Skeletal muscle satellite cell (primary cell): ENCODE results near the gene AP2B1.
"Not testable (repeated sequence)": the region's sequence is repeated elsewhere in the genome, so short reads cannot be mapped to it uniquely, and the experiment has no call there.

Experiments
- H3K27me3 ChIP-seq: 2 replicates; pipeline ENCODE4 v1.7.0; 2013; ENCODE audit warnings: low read length; ENCODE audit not compliant: control insufficient read depth, insufficient read depth
- H3K36me3 ChIP-seq: 2 replicates; pipeline ENCODE4 v1.7.0; 2013; ENCODE audit warnings: mild to moderate bottlenecking, control low read depth, low read length; ENCODE audit not compliant: insufficient read depth
- H3K4me1 ChIP-seq: 2 replicates; pipeline ENCODE4 v1.7.0; 2013; ENCODE audit warnings: low read length; ENCODE audit not compliant: control insufficient read depth, insufficient read depth
- H3K4me2 ChIP-seq: 2 replicates; pipeline ENCODE4 v1.7.0; 2013; ENCODE audit warnings: mild to moderate bottlenecking, low read length
- H3K4me3 ChIP-seq: 2 replicates; pipeline ENCODE4 v1.7.0; 2013; ENCODE audit warnings: low read length
- H3K9ac ChIP-seq: 2 replicates; pipeline ENCODE4 v1.7.0; 2013; ENCODE audit warnings: mild to moderate bottlenecking, low read depth, low read length, moderate library complexity
- H3K9me3 ChIP-seq: replicated peaks from 2 replicates; pipeline ENCODE4 v1.7.0; 2013; ENCODE audit warnings: mild to moderate bottlenecking, control low read depth, low read length

AP2B1 gene

DNA sequence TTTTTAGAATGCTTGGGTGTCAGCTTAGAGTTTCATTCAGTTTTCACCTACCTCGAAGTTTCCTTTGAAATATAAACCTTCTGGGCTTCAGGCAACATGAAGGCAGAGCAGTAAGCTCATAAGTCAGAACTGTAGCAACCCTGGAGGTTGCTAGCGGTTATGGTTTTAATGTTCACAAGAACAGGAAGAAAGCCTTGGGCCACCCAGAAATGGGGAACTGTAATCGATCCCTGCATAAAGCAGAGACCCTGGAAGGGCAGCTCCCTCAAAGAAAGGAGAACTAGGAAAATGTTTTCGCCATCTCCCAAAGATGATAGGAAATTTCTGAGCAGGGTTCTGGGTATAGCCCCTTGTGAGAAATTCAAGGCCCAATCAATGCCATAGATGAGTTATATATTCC lies 96.5 kb downstream of the AP2B1 start:
- H3K27me3 ChIP-seq: no peaks in the 10 kb centered on the region
- no peak overlapping the region for H3K4me3 ChIP-seq
- no peak overlapping the region for H3K4me2 ChIP-seq
- H3K36me3 ChIP-seq: peaks cover 67% of the 10 kb centered on the region
- H3K4me1 ChIP-seq: peaks cover 6% of the 10 kb centered on the region
- H3K9me3 ChIP-seq: no peaks in the 10 kb centered on the region
- H3K9ac ChIP-seq: no peak overlapping the region

DNA sequence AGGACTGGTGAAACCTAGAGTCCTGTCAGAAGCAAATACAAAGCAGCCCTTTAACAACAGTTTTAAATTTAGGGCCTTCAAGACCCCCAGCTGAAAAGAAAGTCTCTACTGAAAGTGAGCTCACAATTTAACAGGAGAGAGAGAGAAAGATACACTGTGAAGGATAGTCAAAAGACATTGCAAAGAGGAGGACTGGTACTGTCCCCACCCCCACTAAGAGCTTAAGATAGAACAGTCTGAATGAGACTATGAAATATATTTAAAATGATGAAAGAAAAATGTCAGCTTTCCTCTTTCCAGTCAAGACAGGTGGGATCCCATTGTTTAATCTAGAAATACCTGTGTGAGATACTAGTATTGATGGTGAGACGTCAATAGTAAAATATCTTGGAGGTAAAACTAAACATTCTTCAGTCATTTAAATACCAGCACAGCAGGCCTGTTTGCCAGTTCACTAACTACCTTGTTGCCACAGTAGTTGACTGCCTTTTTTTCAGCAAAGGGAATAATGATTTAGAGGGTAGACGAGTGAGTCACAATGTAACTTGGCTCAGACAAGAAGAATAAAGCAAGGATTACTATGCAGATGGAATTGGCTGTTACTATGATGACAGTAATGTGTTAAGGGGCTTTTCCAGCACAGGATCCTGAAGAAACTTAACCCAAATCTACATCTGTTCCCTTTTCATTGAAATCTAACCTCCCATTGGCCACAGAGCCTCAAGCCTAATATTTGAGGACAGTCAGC lies 97.1 kb downstream of the AP2B1 start:
- H3K4me3 ChIP-seq: no peak overlapping the region
- H3K9ac ChIP-seq: no peak overlapping the region
- no peaks in the 10 kb centered on the region for H3K27me3 ChIP-seq
- H3K4me1 ChIP-seq: peaks cover 6% of the 10 kb centered on the region
- peaks cover 66% of the 10 kb centered on the region for H3K36me3 ChIP-seq
- H3K9me3 ChIP-seq: no peaks in the 10 kb centered on the region
- no peak overlapping the region for H3K4me2 ChIP-seq

DNA sequence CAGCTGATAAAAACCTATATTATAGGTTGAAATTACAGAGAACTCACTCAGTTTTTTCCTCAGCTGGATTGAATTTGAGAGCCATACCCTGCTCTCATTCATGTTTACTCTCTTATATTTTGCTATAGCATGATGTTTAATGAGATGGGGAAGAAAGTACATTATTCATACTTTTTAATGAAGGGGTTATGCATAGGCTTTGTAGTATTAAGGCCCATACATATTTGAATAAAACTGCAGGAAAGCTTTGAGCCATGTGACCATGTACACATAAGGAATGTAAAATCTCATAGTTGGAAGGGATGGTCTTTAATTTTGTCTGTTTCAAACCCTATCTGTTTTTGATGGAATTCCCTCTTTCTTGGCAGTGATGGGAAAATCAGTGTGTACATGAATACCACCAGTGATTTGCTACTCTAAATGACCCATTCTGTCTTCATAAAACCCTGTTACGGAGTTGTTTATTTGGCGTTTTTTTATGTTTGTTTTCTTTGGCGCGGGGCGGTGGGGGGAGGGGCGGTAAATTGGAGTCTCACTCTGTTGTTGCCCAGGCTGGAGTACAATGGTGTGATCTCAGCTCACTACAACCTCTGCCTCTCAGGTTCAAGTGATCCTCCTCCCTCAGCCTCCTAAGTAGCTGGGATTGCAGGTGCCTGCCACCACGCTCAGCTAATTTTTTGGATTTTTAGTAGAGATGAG lies 105.5 kb downstream of the AP2B1 start:
- Histone ChIP-seq H3K27me3 (no peaks in the 10 kb centered on the region), H3K9ac (no peak overlapping the region), H3K4me3 (no peak overlapping the region), H3K36me3 (peaks cover 64% of the 10 kb centered on the region), H3K9me3 (no peaks in the 10 kb centered on the region), H3K4me1 (no peaks in the 10 kb centered on the region), H3K4me2 (no peak overlapping the region)

DNA sequence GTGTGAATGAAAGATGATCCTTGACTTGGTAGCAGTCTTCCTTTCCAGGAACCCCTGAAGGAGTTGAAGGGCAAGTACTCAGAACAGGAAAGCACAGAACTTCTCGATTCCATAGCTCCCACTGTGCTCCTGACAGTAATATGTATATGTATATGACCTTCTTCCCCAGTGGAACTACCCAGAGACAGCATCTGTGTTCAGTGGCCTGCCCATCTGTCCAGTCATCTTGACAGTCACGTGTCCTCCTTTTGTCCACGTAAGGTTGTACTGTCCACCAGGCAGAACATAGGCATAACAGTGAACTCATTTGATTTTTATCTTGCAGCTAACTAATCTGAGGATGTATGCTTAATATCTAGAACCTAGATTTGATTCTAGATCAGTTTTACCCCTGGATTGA lies 106.5 kb downstream of the AP2B1 start:
- no peak overlapping the region for H3K4me3 ChIP-seq
- H3K9me3 ChIP-seq: no peaks in the 10 kb centered on the region
- H3K36me3 ChIP-seq: peaks cover 54% of the 10 kb centered on the region
- H3K4me2 ChIP-seq: no peak overlapping the region
- H3K4me1 ChIP-seq: no peaks in the 10 kb centered on the region
- no peaks in the 10 kb centered on the region for H3K27me3 ChIP-seq
- H3K9ac ChIP-seq: no peak overlapping the region

DNA sequence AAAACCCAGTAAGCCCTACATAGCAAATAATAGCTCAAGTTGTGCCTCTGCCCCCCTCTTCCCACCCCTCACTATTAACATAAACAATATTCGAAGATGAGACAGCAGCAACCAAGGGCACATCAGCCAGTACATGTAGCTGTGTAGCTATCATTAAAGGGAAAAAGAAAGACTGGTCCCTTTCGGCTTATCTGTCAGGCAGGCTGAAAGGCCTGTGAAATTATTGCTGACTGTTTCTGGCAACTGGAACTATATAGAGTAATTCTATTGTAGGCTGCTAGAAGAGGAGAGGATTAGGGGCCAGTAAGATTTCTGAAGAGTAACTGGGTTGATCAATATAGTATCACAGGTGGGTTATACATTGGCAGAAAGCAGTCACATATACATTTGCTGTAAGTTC lies 107.8 kb downstream of the AP2B1 start:
- H3K4me2 ChIP-seq: no peak overlapping the region
- H3K4me3 ChIP-seq: no peak overlapping the region
- no peaks in the 10 kb centered on the region for H3K4me1 ChIP-seq
- H3K27me3 ChIP-seq: no peaks in the 10 kb centered on the region
- peaks cover 45% of the 10 kb centered on the region for H3K36me3 ChIP-seq
- H3K9ac ChIP-seq: no peak overlapping the region
- no peaks in the 10 kb centered on the region for H3K9me3 ChIP-seq

DNA sequence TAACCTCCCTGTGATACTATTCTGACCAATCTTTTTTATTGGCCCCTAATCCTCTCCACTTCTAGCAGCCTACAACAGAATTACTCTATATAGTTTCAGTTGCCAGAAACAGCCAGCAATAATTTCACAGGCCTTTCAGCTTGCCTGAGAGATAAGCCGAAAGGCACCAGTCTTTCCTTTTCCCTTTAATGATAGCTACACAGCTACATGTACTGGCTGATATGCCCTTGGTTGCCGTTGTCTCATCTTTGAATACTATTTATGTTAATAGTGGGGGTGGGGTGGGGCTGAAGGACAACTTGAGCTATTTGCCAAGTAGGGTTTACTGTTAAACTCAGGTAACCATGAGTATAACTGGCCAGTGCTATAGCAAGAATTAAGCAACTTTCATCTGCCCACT lies 108.5 kb downstream of the AP2B1 start:
- Histone ChIP-seq H3K4me2 (no peak overlapping the region), H3K27me3 (no peaks in the 10 kb centered on the region), H3K4me1 (no peaks in the 10 kb centered on the region), H3K9ac (no peak overlapping the region), H3K4me3 (no peak overlapping the region), H3K9me3 (no peaks in the 10 kb centered on the region), H3K36me3 (peaks cover 38% of the 10 kb centered on the region)

DNA sequence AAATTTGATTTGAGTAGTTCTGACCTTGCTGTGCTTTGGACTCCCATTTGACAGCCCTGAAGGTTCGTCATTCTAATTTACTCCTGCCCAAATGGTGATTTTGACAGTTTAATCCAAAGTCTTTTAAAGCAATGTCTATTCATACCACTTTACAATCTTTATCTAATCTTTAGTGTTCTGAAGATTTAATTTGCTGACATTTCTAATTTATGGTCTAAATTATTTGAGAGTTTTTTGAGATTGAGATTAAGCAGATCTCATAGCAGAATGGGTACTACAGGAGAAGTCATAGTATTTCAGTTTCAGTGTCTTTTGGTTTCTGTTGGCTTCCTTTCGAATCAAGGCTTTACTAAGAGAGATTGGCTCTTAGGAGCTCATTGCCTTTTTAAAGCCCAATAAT lies 111.7 kb downstream of the AP2B1 start:
- H3K4me3 ChIP-seq: no peak overlapping the region
- H3K9me3 ChIP-seq: no peaks in the 10 kb centered on the region
- no peak overlapping the region for H3K9ac ChIP-seq
- H3K27me3 ChIP-seq: no peaks in the 10 kb centered on the region
- H3K4me1 ChIP-seq: no peaks in the 10 kb centered on the region
- no peak overlapping the region for H3K4me2 ChIP-seq
- peaks cover 20% of the 10 kb centered on the region for H3K36me3 ChIP-seq

DNA sequence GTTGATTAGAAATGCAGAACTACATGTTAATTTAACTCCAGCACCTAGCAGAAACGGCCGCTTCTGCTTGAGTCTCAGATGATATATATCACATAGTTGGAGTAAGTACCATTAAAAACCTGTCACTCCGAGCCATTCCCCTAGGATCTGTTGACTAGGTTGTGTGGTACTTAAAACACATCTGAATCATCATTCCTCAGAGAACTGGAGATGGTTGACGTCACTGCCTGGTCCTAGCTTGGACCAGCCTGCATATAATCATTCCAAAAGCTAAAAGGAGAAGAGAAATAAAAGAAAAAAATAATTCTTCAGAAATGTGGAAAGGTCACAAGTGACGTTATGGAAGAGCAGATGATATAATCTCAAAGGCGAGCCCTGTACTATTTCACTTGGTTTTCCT lies 113.0 kb downstream of the AP2B1 start:
- peaks cover 13% of the 10 kb centered on the region for H3K36me3 ChIP-seq
- no peaks in the 10 kb centered on the region for H3K4me1 ChIP-seq
- no peaks in the 10 kb centered on the region for H3K9me3 ChIP-seq
- no peaks in the 10 kb centered on the region for H3K27me3 ChIP-seq
- no peak overlapping the region for H3K9ac ChIP-seq
- no peak overlapping the region for H3K4me2 ChIP-seq
- H3K4me3 ChIP-seq: no peak overlapping the region

DNA sequence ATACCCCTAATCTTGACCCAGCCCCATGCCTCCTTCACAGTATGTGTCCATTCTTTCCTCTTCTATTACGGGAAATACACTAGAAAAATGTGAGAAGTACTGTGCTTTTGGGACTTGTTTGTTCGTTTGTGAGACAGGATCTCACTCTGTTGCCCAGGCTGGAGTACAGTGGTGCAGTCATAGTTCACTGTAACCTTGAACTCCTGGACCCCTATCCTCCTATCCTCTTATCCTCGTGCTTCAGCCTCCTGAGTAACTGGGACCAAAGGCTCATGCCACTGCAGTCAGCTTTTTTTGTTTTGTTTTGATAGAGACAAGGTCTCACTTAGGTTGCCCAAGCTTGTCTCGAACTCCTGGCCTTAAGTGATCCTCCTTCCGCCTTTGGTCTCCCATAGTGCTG lies 114.4 kb downstream of the AP2B1 start:
- Histone ChIP-seq H3K9me3 (no peaks in the 10 kb centered on the region), H3K4me3 (no peak overlapping the region), H3K9ac (no peak overlapping the region), H3K4me2 (no peak overlapping the region), H3K36me3 (peaks cover 4% of the 10 kb centered on the region), H3K4me1 (no peaks in the 10 kb centered on the region), H3K27me3 (no peaks in the 10 kb centered on the region)

DNA sequence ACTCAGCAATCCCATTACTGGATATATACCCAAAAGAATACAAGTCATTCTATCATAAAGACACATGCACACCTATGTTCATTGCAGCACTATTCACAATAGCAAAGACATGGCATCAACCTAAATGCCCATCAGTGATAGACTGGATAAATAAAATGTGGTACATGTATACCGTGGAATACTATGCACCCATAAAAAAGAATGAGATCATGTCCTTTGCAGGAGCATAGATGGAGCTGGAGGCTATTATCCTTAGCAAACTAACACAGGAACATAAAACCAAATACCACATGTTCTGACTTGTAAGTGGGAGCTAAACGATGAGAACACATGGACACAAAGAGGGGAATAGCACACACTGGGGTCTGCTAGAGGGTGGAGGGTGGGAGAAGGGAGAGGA lies 116.2 kb downstream of the AP2B1 start:
- not testable (repeated sequence) for H3K4me1 ChIP-seq, H3K27me3 ChIP-seq, H3K4me2 ChIP-seq, H3K4me3 ChIP-seq, H3K9ac ChIP-seq, H3K9me3 ChIP-seq, H3K36me3 ChIP-seq

DNA sequence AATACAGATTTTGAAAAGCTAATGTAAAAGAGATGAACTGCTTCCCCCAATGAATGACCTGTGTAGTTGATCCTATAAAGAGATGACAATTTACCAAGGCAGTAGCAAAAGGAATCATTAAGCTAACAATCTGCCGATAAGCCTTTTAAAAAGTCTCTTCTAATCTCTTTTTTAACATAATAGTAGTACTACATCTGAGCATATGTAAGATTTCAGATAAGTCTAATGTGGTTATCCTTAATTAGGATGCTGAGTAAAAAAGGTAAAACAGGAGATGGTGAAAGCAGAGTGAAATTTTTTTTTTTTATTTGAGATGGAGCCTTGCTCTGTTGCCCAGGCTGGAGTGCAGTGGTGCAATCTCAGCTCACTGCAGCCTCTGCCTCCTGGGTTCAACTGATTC lies 118.1 kb downstream of the AP2B1 start:
- Histone ChIP-seq H3K9ac (no peak overlapping the region), H3K4me2 (no peak overlapping the region), H3K9me3 (no peaks in the 10 kb centered on the region), H3K4me1 (no peaks in the 10 kb centered on the region), H3K36me3 (peaks cover 19% of the 10 kb centered on the region), H3K27me3 (no peaks in the 10 kb centered on the region), H3K4me3 (no peak overlapping the region)

DNA sequence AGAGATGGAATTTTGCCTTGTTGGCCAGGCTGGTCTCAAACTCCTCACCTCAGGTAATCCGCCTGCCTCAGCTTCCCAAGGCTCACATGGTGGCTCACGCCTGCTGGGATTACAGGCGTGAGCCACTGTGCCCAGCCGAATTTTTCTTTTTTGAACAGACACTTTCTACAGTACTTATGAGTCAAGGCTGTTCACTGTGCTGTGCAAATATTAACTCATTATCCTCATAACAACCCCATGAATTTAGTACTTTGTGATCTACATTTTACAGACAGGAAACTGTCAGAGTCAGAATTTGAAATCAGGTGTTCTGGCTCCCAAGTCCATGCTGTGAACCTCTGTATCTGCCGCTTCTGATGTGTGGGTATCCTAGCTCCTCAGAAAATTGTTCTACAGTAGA lies 118.6 kb downstream of the AP2B1 start:
- no peaks in the 10 kb centered on the region for H3K27me3 ChIP-seq
- H3K4me1 ChIP-seq: no peaks in the 10 kb centered on the region
- H3K9ac ChIP-seq: no peak overlapping the region
- no peak overlapping the region for H3K4me2 ChIP-seq
- no peak overlapping the region for H3K4me3 ChIP-seq
- peaks cover 23% of the 10 kb centered on the region for H3K36me3 ChIP-seq
- H3K9me3 ChIP-seq: no peaks in the 10 kb centered on the region
